H9 (cell line): ENCODE results near the gene HYAL2. TPM values are rescaled to one million over a fixed set of nuclear protein-coding genes. Genes with fewer than 3 reads are reported as not detected.

Experiments used
- DNase-seq: peaks from one replicate; pipeline ENCODE4 v3.0.0-alpha.2; 2017
- H2AFZ ChIP-seq: one replicate; pipeline ENCODE4 v1.6.1; 2013; ENCODE audit warnings: mild to moderate bottlenecking, low read length, control low read depth, moderate library complexity
- H2AK5ac ChIP-seq: 2 replicates; pipeline ENCODE4 v1.6.1; 2013; ENCODE audit warnings: low read length, control low read depth, mixed read lengths; ENCODE audit not compliant: insufficient read length
- H2BK120ac ChIP-seq: one replicate; pipeline ENCODE4 v1.6.1; 2013; ENCODE audit warnings: low read depth, mild to moderate bottlenecking, low read length, control low read depth, inconsistent platforms; ENCODE audit not compliant: poor library complexity, severe bottlenecking
- H2BK12ac ChIP-seq: 2 replicates; pipeline ENCODE4 v1.6.1; 2013; ENCODE audit warnings: low read length, control low read depth, mixed read lengths, low read depth; ENCODE audit not compliant: insufficient read length
- H2BK15ac ChIP-seq: 2 replicates; pipeline ENCODE4 v1.6.1; 2013; ENCODE audit warnings: low read depth, low read length, control low read depth
- H2BK20ac ChIP-seq: one replicate; pipeline ENCODE4 v1.6.1; 2013; ENCODE audit warnings: low read depth, mild to moderate bottlenecking, low read length, control low read depth, inconsistent platforms; ENCODE audit not compliant: poor library complexity, severe bottlenecking
- H2BK5ac ChIP-seq: 2 replicates; pipeline ENCODE4 v1.6.1; 2013; ENCODE audit warnings: low read length, control low read depth, mixed read lengths; ENCODE audit not compliant: insufficient read length
- H3K14ac ChIP-seq: 2 replicates; pipeline ENCODE4 v1.6.1; 2013; ENCODE audit warnings: low read length, control low read depth; ENCODE audit not compliant: insufficient read depth
- H3K18ac ChIP-seq: 2 replicates; pipeline ENCODE4 v1.6.1; 2013; ENCODE audit warnings: low read depth, mild to moderate bottlenecking, mixed read lengths, low read length, control low read depth; ENCODE audit not compliant: insufficient read length
- H3K23ac ChIP-seq: 2 replicates; pipeline ENCODE4 v1.6.1; 2013; ENCODE audit warnings: low read length, control low read depth, mixed read lengths, low read depth; ENCODE audit not compliant: insufficient read length
- H3K23me2 ChIP-seq: 2 replicates; pipeline ENCODE4 v1.6.1; 2013; ENCODE audit warnings: low read depth, mild to moderate bottlenecking, mixed read lengths, low read length, control low read depth; ENCODE audit not compliant: insufficient read length, poor library complexity, severe bottlenecking
- H3K27ac ChIP-seq: 2 replicates; pipeline ENCODE4 v1.5.1; 2013; ENCODE audit warnings: low read length, control low read depth, mixed read lengths, low read depth; ENCODE audit not compliant: insufficient read length
- H3K27me3 ChIP-seq: 2 replicates; pipeline ENCODE4 v1.6.1; 2013; ENCODE audit warnings: low read length, control low read depth, inconsistent platforms; ENCODE audit not compliant: insufficient read depth
- H3K4ac ChIP-seq: 2 replicates; pipeline ENCODE4 v1.6.1; 2013; ENCODE audit warnings: low read depth, mild to moderate bottlenecking, control low read depth, inconsistent platforms, low read length, moderate library complexity
- H3K4me1 ChIP-seq: 2 replicates; pipeline ENCODE4 v1.6.1; 2013; ENCODE audit warnings: low read length, control low read depth, inconsistent platforms; ENCODE audit not compliant: insufficient read depth
- H3K4me2 ChIP-seq: 2 replicates; pipeline ENCODE4 v1.6.1; 2013; ENCODE audit warnings: low read length, control low read depth, mixed read lengths; ENCODE audit not compliant: insufficient read length, insufficient read depth
- H3K56ac ChIP-seq: 2 replicates; pipeline ENCODE4 v1.6.1; 2013; ENCODE audit warnings: low read depth, mild to moderate bottlenecking, mixed read lengths, low read length, control low read depth; ENCODE audit not compliant: insufficient read length
- H3K79me1 ChIP-seq: 2 replicates; pipeline ENCODE4 v1.6.1; 2013; ENCODE audit warnings: low read depth, mild to moderate bottlenecking, moderate library complexity, low read length, control low read depth, inconsistent platforms; ENCODE audit not compliant: insufficient read depth, poor library complexity, severe bottlenecking
- H3K79me2 ChIP-seq: 2 replicates; pipeline ENCODE4 v1.6.1; 2013; ENCODE audit warnings: low read length, control low read depth, inconsistent platforms; ENCODE audit not compliant: insufficient read depth
- H3K9ac ChIP-seq: 2 replicates; pipeline ENCODE4 v1.6.1; 2013; ENCODE audit warnings: low read length, control low read depth, mixed read lengths; ENCODE audit not compliant: insufficient read length; ENCODE audit errors: extremely low read depth
- H3K9me3 ChIP-seq: one replicate; pipeline ENCODE4 v1.6.1; 2013; ENCODE audit warnings: low read depth, low read length, inconsistent platforms; ENCODE audit not compliant: control insufficient read depth
- H3T11ph ChIP-seq: one replicate; pipeline ENCODE4 v1.6.1; 2013; ENCODE audit warnings: mild to moderate bottlenecking, low read length, control low read depth, inconsistent platforms
- H4K20me1 ChIP-seq: one replicate; pipeline ENCODE4 v1.6.1; 2013; ENCODE audit not compliant: control insufficient read depth, insufficient read length, insufficient read depth
- H4K5ac ChIP-seq: 2 replicates; pipeline ENCODE4 v1.6.1; 2013; ENCODE audit warnings: low read depth, mild to moderate bottlenecking, mixed read lengths, low read length, control low read depth; ENCODE audit not compliant: insufficient read length
- H4K8ac ChIP-seq: replicated peaks from 2 replicates; pipeline ENCODE4 v1.6.1; 2013; ENCODE audit warnings: low read length, control low read depth, mixed read lengths, low read depth; ENCODE audit not compliant: insufficient read length
- H4K91ac ChIP-seq: 2 replicates; pipeline ENCODE4 v1.6.1; 2013; ENCODE audit warnings: low read depth, mild to moderate bottlenecking, moderate library complexity, mixed read lengths, low read length, control low read depth; ENCODE audit not compliant: insufficient read length
- H3K27ac Mint-ChIP-seq, 3 experiments: 2 replicates in 2 of 3; 3 replicates in 1 of 3; pipeline ENCODE4 v1.8.0; 2020 to 2021; ENCODE audit warnings: mixed read lengths in 3 of 3, mild to moderate bottlenecking in 1 of 3, moderate library complexity in 1 of 3
- H3K27me3 Mint-ChIP-seq: 2 replicates; pipeline ENCODE4 v1.8.0; 2021; ENCODE audit warnings: low read depth, mild to moderate bottlenecking, moderate library complexity, mixed read lengths
- H3K36me3 Mint-ChIP-seq, 3 experiments: 2 replicates in 2 of 3; 3 replicates in 1 of 3; pipeline ENCODE4 v1.8.0; 2020 to 2021; ENCODE audit warnings: low read depth in 3 of 3, mixed read lengths in 3 of 3; ENCODE audit not compliant: insufficient read depth in 1 of 3
- H3K4me1 Mint-ChIP-seq, 2 experiments: 2 replicates each; pipeline ENCODE4 v1.8.0; 2020; ENCODE audit warnings: mixed read lengths in 2 of 2
- H3K4me3 Mint-ChIP-seq, 2 experiments: 2 replicates in 1 of 2; 3 replicates in 1 of 2; pipeline ENCODE4 v1.8.0; 2020 to 2021; ENCODE audit warnings: mild to moderate bottlenecking in 2 of 2, mixed read lengths in 2 of 2, moderate library complexity in 1 of 2
- H3K9me3 Mint-ChIP-seq, 2 experiments: 2 replicates in 1 of 2; 3 replicates in 1 of 2; pipeline ENCODE4 v1.8.0; 2020; ENCODE audit warnings: mild to moderate bottlenecking in 2 of 2, mixed read lengths in 2 of 2, moderate library complexity in 1 of 2
- WGBS: extraction: QIAGEN DNeasy Blood & Tissue Kit; methylation state at CpG from one replicate; pipeline ENCODE4 v1.1.7; 2013; ENCODE audit warnings: missing lambda C conversion rate, low lambda C conversion rate, mixed read lengths; ENCODE audit not compliant: insufficient read length; ENCODE audit errors: extremely low coverage; 5-methylcytosine and 5-hydroxymethylcytosine counted together
- total RNA-seq: library from RNA; stranded (reverse); gene quantifications from 2 replicates; pipeline ENCODE4 v1.2.1, GENCODE V29; 2021
- TF ChIP-seq, protein P1 (sequence below): fragments of 200-600 bp; sonication (generic); conservative IDR thresholded peaks from 3 replicates; pipeline ENCODE4 v1.8.0; 2021; ENCODE audit warnings: antibody characterized with exemption, mild to moderate bottlenecking

Gene HYAL2
- total RNA-seq, 1 experiment from 2014 or later = 51.9 TPM

DNA sequence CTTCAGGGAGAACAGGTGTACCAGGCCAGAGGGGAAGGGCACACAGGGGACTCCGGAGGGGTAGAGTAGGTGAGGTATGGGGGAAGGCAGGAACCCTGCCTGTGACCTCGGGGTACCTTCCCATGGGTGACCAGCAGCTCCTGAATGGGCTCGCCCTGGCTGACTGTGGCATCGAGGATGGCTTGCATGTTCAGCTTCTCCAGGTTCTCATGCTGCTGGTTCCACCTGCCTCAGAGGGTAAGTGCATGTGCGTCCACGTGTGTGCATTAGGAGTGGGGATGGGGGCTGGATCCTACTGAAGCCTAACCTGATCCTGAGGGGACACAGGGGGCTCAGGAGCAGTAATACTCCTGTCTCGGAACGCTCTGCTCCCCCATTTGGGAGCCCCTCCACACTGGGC is 22.5 kb upstream of the HYAL2 start:
- Histone ChIP-seq H3T11ph (no peak overlapping the region), H3K4ac (no peak overlapping the region), H3K79me2 (no peaks in the 10 kb centered on the region), H2BK12ac (no peak overlapping the region), H2BK5ac (no peak overlapping the region), H3K56ac (no peak overlapping the region), H2AFZ (no peak overlapping the region), H3K9ac (no peak overlapping the region), H3K23me2 (peaks cover 15% of the 10 kb centered on the region), H2AK5ac (no peak overlapping the region), H2BK20ac (no peak overlapping the region), H3K4me2 (peak overlapping the region; percentile 62), H4K8ac (no peak overlapping the region), H3K18ac (no peak overlapping the region), H3K23ac (no peak overlapping the region), H4K20me1 (no peaks in the 10 kb centered on the region), H2BK15ac (no peak overlapping the region), H4K91ac (no peak overlapping the region), H3K9me3 (no peaks in the 10 kb centered on the region), H3K4me1 (no peaks in the 10 kb centered on the region; the same call in 1 of the 2 replicates), H3K27ac (no peak overlapping the region), H3K27me3 (peaks cover 13% of the 10 kb centered on the region; the same call in 1 of the 2 replicates), H3K14ac (no peak overlapping the region), H4K5ac (no peak overlapping the region), H3K79me1 (no peaks in the 10 kb centered on the region), H2BK120ac (no peak overlapping the region)
- Mint-ChIP-seq H3K36me3 (peaks cover 6 to 15% (median 7%) of the 10 kb centered on the region in 3 experiments; a peak in 6 of 7 replicates), H3K9me3 (no peaks in the 10 kb centered on the region), H3K4me1 (peaks cover 8 to 14% of the 10 kb centered on the region in 2 experiments), H3K27ac (no peak overlapping the region), H3K4me3 (peak overlapping the region; percentile 57 to 70; a peak in 2 of 5 replicates), H3K27me3 (peaks cover 58% of the 10 kb centered on the region)
- DNase-seq = no peak
- TF ChIP-seq, protein P1, sequence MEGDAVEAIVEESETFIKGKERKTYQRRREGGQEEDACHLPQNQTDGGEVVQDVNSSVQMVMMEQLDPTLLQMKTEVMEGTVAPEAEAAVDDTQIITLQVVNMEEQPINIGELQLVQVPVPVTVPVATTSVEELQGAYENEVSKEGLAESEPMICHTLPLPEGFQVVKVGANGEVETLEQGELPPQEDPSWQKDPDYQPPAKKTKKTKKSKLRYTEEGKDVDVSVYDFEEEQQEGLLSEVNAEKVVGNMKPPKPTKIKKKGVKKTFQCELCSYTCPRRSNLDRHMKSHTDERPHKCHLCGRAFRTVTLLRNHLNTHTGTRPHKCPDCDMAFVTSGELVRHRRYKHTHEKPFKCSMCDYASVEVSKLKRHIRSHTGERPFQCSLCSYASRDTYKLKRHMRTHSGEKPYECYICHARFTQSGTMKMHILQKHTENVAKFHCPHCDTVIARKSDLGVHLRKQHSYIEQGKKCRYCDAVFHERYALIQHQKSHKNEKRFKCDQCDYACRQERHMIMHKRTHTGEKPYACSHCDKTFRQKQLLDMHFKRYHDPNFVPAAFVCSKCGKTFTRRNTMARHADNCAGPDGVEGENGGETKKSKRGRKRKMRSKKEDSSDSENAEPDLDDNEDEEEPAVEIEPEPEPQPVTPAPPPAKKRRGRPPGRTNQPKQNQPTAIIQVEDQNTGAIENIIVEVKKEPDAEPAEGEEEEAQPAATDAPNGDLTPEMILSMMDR = no peak
- WGBS = no CpG with 5 or more reads among the region's 8 CpGs
